Measurements from ENCODE around the gene HCN4.

The HCN4 gene

DNA sequence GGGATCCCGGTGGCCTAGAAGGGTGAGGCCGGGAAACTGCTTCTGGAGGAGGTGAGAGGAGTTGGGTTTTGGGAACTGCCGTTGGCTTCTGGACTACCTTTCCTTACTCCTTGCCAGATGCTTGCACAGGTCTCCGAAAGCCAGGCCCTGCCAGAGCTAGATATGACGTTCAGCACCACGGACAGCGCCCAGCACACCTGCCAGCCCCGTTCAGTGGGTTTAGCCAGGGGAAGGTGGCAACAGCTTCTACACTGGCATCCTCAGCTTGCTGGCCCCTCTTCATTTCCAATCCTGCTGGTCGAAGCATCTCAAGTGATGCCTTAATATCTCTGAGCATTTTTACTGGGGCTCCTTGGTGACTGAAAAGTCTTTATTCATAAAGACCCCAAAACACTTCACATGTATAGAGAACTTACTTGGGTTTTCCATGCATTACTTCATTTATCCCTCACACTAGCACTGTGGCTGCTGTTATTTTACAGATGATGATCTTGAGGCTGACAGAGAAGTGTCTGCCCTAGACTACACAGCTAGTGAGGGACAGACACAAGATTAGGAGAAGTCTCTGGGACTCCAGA is 21.9 kb downstream of the HCN4 start:
- DNase-seq (ENCODE audit: low read depth, low spot score) = peak; percentile 78

DNA sequence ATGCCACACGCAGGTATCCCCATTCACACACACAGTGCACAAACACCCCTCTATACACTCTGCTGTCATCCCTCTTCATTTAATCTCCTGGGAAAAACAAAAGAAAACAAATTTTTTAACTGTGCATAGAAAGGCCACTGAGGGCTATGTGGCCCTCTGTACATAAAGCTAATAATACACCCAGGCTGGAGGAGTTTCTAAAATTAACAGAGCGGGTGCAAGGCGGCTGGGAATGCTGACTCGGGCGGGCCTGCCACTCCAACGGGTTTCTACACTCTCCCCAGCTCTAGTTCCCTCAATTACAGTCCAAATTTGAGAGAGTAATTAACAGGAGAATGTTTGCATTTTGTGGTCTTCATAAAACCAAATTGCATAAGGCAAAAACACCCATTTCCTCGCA is 23.1 kb downstream of the HCN4 start:
- DNase-seq (ENCODE audit: low read depth, low spot score) = no peak

DNA sequence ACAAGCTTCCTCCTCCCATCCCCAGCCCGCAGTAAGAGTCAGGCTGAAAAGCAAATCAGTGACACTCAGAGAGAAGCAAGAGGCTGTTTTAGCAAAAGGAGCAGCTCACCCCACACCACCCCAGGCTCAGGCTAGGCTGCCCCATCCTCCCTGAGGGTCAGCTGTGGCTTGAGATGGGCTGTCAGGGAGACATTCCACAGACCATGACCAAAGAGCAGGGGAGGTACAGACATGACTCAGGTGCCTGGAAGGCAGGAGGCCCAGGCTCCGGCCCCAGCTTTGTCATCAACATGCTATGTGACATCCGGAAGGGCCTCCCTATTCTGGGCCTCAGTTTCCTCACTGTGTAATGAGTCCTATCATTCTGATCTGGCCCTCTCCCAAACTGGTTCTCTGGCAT is 24.7 kb downstream of the HCN4 start:
- DNase-seq (ENCODE audit: low read depth, low spot score) = peak; percentile 53

DNA sequence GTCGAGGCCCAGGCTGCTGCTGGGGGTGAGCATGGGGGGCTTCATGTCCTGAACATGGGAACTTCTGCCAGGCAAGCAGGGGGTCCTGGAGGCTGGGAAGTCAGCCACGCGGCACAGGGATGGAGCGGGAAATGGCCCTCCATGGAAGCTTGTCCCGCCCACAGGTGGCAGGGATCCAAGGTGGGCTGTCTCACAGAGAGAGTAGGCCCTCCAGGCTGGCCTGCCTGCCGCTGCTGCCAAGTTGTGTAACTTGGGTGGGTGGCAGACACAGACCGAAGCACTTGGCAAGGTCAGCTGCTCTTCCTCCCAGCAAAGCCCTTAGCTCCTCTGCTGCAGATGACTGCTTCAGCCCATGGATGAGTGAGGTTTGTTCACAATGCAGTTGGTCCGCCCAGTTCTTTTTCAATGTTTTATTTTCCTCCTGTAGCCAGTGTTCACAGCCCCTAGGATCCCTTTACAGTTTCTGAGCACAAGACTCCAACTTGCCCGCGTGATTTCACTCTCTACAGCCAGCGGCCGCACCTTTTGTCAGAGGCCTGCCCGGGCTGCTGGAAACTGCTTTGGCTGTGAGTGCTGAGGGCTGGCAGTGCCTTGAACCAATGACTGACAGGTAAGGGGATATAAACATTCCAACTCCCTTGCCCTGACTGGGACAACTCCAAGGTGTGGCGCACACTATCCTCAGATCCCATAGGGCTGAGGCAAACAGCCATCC is 26.7 kb downstream of the HCN4 start:
- DNase-seq (ENCODE audit: low read depth, low spot score) = no peak

GRCh38 chr15:73340502-73341192 is 28.1 kb downstream of the HCN4 start:
- DNase-seq (ENCODE audit: low read depth, low spot score) = no peak

- DNase-seq (ENCODE audit: low read depth, low spot score) = no peak
These were observed 30.0 kb downstream of the HCN4 start for GRCh38 chr15:73338606-73339374.

DNA sequence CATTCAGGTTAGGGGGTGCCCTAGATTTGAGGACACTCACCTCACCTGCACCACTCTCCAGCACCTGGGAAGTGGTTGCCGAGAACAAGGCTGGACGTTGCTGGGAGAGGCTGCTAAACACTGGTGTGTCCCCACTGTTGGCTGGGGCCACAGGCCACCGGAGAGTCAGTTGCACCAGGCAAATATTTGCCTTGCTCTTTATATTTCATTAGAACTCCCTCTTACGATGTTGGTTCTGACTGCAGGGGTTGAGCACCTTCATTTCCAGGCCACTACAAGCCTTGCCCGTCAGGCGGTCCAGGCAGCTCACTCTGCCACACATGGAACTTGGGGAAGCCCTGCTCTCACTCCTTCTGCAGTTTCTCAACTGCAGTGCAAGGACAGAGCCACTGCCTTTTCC is 30.7 kb downstream of the HCN4 start:
- DNase-seq (ENCODE audit: low read depth, low spot score) = no peak

GRCh38 chr15:73337187-73337586 is 31.6 kb downstream of the HCN4 start:
- no peak for DNase-seq (ENCODE audit: low read depth, low spot score)

GRCh38 chr15:73336756-73337155 is 32.0 kb downstream of the HCN4 start:
- no peak for DNase-seq (ENCODE audit: low read depth, low spot score)

- DNase-seq (ENCODE audit: low read depth, low spot score) = no peak
These were observed 33.3 kb downstream of the HCN4 start for GRCh38 chr15:73335471-73335870.

GRCh38 chr15:73335026-73335425 is 33.7 kb downstream of the HCN4 start:
- DNase-seq (ENCODE audit: low read depth, low spot score) = no peak

DNA sequence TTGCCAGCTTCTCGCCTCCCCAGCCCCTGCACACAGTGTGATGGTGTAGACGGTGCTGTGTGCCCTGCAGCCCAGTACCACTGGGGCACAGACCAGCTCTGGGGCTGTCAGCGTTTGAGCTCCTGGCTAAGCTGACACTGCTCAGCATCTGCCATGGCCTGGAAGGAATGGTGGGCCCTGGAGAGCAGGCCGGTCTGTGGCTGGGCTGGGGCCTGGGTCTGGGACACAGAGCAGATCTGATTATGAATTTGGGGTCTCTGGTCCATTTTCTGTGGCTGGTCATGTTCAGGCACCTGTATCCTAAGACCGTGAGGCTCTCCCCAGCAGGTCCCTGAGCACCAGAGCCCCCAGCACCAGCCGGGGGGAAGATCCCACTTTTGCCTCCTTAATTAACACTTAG is 34.7 kb downstream of the HCN4 start:
- no peak for DNase-seq (ENCODE audit: low read depth, low spot score)

DNA sequence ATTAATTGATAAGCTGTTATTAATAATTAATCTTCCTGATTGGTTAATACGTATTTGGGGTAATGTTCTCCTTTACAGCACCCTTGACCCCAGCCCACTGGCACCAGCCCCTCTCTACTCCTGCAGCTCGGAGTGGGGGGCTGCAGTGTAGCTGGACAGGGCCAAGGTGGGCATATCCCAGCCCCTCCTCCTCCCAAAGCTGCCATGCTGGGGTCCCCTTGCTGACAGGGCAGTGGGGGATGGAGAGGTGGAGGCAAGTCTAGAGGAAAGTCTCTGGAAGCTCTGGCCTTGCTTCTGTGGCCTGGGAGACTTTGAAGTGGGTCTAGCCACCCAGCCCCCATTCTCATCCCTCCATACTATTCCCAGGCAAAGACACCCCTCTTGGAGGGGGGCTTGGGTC is 35.8 kb downstream of the HCN4 start:
- DNase-seq (ENCODE audit: low read depth, low spot score) = no peak

- DNase-seq (ENCODE audit: low read depth, low spot score) = no peak
These were observed 36.5 kb downstream of the HCN4 start for GRCh38 chr15:73331991-73332925.

DNA sequence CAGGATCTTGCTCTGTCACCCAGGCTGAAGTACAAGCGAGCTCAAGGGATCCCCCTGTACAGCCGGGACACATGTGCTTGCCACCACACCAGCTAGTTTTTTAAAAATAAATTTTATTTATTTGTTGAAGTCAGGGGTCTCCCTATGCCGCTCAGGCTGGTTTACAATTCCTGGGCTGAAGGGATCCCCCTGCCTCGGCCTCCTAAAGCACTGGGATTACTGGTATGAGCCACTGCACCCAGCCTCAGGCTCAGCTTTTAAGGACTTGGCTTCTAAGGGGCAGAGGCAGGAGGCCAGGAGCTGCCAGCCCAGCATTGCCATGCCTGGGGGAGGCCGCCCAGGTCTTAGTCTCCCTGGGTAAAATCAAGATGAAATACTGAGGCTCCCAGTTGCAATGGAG is 37.3 kb downstream of the HCN4 start:
- no peak for DNase-seq (ENCODE audit: low read depth, low spot score)

DNA sequence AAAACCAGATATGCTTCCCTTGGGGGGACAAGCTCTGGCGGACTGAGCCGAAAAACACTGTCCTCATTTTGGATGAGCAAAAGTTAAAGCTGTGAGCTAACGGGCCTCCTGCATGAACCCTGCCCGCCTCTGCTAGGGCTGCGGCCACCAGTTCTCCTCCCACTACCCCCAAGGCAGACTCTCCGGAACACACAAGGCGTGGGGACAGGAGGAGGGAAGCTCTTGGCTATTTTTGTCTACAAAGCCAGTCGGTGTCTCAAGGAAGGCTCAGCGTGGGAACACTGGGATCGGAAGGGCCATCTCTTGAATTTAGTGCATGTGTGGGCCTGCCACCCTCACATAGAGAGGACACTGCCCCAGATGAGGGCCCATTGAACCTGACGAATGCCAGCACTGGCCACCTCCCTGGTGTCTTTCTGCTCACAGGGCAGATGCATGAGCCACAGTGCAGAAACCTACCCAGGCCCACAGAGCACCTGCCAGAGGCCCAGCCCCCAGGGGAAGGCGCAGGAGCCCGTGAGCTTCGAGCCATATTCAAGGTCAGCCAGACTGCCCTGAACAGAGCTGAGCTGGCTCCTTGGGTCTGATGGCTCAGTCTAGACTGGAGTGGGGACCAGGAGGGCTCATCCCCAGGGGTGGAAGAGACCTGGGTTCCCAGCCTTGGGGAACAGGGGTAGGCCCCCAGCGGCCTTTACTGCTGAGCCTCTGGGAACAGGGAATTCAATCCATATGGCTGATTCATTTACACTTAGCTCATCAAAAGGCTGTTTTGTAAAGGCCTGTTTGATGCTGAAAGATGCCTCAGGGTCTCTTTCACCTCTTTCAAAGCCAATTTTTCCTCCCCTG is 38.3 kb downstream of the HCN4 start:
- peak; percentile 61 for DNase-seq (ENCODE audit: low read depth, low spot score)

- DNase-seq (ENCODE audit: low read depth, low spot score) = no peak
These were observed 39.1 kb downstream of the HCN4 start for GRCh38 chr15:73329501-73330200.

DNA sequence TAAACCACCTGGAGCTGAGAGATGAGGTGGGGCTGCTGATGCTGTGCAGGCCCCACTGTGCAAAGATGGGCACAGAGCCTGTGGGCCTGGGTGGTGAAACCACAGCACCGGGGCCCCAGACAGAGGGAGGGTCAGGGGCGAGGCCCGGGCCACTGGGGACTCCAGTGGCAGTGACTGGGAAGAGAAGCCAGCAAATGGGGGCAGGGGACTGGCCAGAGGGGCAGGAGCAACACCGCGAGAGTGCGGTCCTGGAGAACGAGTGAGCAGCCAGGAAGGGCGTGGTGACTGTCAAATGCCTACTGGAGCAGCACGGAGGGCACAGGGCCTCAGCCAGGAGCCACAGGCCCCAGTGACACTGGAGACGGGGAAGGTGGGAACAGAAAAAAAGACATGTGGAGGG is 39.8 kb downstream of the HCN4 start:
- DNase-seq (ENCODE audit: low read depth, low spot score) = no peak

DNA sequence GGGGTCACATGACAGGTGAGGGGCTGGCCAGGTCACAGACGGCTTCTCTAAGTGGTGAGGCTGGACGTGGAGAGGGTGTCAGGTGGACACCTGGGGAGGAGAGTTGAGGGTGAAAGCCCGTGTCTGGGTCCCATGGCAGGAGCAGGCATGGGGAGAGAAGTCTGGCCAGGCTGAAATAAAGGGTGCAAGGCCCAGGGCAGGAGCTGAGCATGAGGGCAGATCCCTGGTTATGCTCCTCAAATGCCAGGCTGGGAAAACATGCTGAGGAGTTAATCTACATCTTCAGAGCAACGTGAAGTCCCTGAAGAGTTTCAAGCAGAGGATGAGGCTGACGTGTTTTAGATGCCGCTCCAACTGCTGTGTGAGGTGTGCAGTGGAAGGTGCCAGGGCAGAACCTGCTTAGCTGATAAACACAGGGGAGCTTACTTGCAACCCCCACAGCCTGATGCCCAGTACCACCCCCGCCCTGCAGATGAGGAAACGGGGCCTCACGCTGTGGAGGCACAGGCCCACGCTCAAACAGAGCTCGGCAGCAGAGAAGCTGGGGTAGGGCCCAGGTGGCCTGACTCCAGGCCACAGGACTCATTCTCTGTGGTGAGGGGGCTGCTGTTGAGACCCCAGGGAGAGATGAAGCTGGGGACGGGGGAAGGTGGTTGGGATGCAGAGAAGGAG is 40.5 kb downstream of the HCN4 start:
- DNase-seq (ENCODE audit: low read depth, low spot score) = no peak
